T-helper 1 cell treated with Interleukin-12 subunit alpha and Interleukin-12 subunit beta and Interleukin-4 antibody, amounts not matched to agents 30 μg/mL and 1 μg/mL, for 36 hours (primary cell): ENCODE data around the gene WNT2.
"Not testable (repeated sequence)": the region's sequence is repeated elsewhere in the genome, so short reads cannot be mapped to it uniquely, and the experiment has no call there.

Source experiments
- H3K27ac Mint-ChIP-seq: one replicate; pipeline ENCODE4 v1.8.0; 2021; ENCODE audit warnings: mild to moderate bottlenecking, mixed read lengths
- H3K27me3 Mint-ChIP-seq: one replicate; pipeline ENCODE4 v1.8.0; 2021; ENCODE audit warnings: low read depth, mixed read lengths
- H3K36me3 Mint-ChIP-seq: one replicate; pipeline ENCODE4 v1.8.0; 2021; ENCODE audit warnings: low read depth, mixed read lengths
- H3K4me1 Mint-ChIP-seq: one replicate; pipeline ENCODE4 v1.8.0; 2021; ENCODE audit warnings: low read depth, mixed read lengths
- H3K4me3 Mint-ChIP-seq: one replicate; pipeline ENCODE4 v1.8.0; 2021; ENCODE audit warnings: mild to moderate bottlenecking, moderate library complexity, mixed read lengths
- H3K9me3 Mint-ChIP-seq: one replicate; pipeline ENCODE4 v1.8.0; 2021; ENCODE audit warnings: mixed read lengths

The WNT2 gene

GRCh38 chr7:117264716-117265115 lies 58.1 kb downstream of the WNT2 start:
- H3K27ac Mint-ChIP-seq = no peak overlapping the region
- H3K4me1 Mint-ChIP-seq = no peaks in the 10 kb centered on the region
- peaks cover 9% of the 10 kb centered on the region for H3K27me3 Mint-ChIP-seq
- H3K9me3 Mint-ChIP-seq = no peaks in the 10 kb centered on the region
- no peak overlapping the region for H3K4me3 Mint-ChIP-seq
- no peaks in the 10 kb centered on the region for H3K36me3 Mint-ChIP-seq

- no peaks in the 10 kb centered on the region for H3K36me3 Mint-ChIP-seq
- no peak overlapping the region for H3K4me3 Mint-ChIP-seq
- H3K27me3 Mint-ChIP-seq = peaks cover 9% of the 10 kb centered on the region
- no peak overlapping the region for H3K27ac Mint-ChIP-seq
- no peaks in the 10 kb centered on the region for H3K4me1 Mint-ChIP-seq
- H3K9me3 Mint-ChIP-seq = no peaks in the 10 kb centered on the region
These were observed 60.3 kb downstream of the WNT2 start for GRCh38 chr7:117262546-117262945.

GRCh38 chr7:117259615-117260014 lies 63.2 kb downstream of the WNT2 start:
- Mint-ChIP-seq H3K4me3 (no peak overlapping the region), H3K27me3 (peaks cover 9% of the 10 kb centered on the region), H3K4me1 (no peaks in the 10 kb centered on the region), H3K9me3 (no peaks in the 10 kb centered on the region), H3K27ac (no peak overlapping the region), H3K36me3 (no peaks in the 10 kb centered on the region)

- Mint-ChIP-seq H3K36me3 (no peaks in the 10 kb centered on the region), H3K4me3 (no peak overlapping the region), H3K27me3 (no peaks in the 10 kb centered on the region), H3K27ac (no peak overlapping the region), H3K4me1 (no peaks in the 10 kb centered on the region), H3K9me3 (no peaks in the 10 kb centered on the region)
These were observed 71.2 kb downstream of the WNT2 start for GRCh38 chr7:117251687-117252086.

DNA sequence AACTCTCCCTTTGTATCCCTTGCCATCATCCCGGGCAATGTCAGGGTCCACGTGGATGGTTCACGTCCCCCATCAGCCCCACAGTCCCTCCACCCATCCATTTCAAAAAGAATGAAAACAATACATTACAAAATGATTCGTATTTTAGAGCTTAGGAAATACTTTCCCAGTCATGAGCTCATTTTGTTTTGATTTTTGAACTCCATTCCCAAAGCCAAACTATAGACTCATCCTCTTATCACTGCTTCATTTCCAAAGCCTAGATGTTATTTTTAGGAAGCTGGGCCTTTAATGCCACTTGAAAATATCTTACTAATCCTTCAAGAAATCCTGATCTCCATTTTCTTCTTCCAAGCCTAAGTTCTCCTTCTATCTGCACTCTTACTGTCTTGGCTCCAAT lies 72.1 kb downstream of the WNT2 start:
- H3K9me3 Mint-ChIP-seq = no peaks in the 10 kb centered on the region
- H3K4me3 Mint-ChIP-seq = no peak overlapping the region
- no peak overlapping the region for H3K27ac Mint-ChIP-seq
- H3K4me1 Mint-ChIP-seq = no peaks in the 10 kb centered on the region
- no peaks in the 10 kb centered on the region for H3K27me3 Mint-ChIP-seq
- no peaks in the 10 kb centered on the region for H3K36me3 Mint-ChIP-seq

DNA sequence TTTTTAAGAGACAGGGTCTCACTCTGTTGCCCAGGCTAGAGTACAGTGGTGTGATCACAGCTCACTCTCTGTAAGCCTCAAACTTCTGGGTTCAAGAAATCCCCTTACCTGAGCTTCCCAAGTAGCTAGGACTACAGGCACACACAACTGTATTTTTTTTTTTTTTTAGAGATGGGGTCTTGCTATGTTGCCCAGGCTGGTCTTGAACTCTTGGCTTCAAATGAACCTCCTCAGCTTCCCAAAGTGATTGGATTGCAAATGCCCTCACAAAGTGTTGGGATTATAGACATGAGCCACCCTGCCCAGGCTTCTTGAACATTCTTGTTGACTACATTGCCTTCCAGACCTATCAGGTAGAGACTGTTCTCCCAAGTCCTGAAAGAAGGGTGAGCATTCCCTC lies 72.6 kb downstream of the WNT2 start:
- H3K27ac Mint-ChIP-seq = no peak overlapping the region
- no peaks in the 10 kb centered on the region for H3K27me3 Mint-ChIP-seq
- no peak overlapping the region for H3K4me3 Mint-ChIP-seq
- H3K9me3 Mint-ChIP-seq = no peaks in the 10 kb centered on the region
- H3K4me1 Mint-ChIP-seq = no peaks in the 10 kb centered on the region
- H3K36me3 Mint-ChIP-seq = no peaks in the 10 kb centered on the region

GRCh38 chr7:117249696-117250095 lies 73.2 kb downstream of the WNT2 start:
- no peaks in the 10 kb centered on the region for H3K4me1 Mint-ChIP-seq
- no peak overlapping the region for H3K4me3 Mint-ChIP-seq
- H3K27ac Mint-ChIP-seq = no peak overlapping the region
- no peaks in the 10 kb centered on the region for H3K36me3 Mint-ChIP-seq
- no peaks in the 10 kb centered on the region for H3K27me3 Mint-ChIP-seq
- H3K9me3 Mint-ChIP-seq = no peaks in the 10 kb centered on the region

- H3K27ac Mint-ChIP-seq = no peak overlapping the region
- no peaks in the 10 kb centered on the region for H3K4me1 Mint-ChIP-seq
- H3K36me3 Mint-ChIP-seq = no peaks in the 10 kb centered on the region
- no peaks in the 10 kb centered on the region for H3K9me3 Mint-ChIP-seq
- H3K4me3 Mint-ChIP-seq = no peak overlapping the region
- no peaks in the 10 kb centered on the region for H3K27me3 Mint-ChIP-seq
These were observed 74.0 kb downstream of the WNT2 start for GRCh38 chr7:117248829-117249228.

DNA sequence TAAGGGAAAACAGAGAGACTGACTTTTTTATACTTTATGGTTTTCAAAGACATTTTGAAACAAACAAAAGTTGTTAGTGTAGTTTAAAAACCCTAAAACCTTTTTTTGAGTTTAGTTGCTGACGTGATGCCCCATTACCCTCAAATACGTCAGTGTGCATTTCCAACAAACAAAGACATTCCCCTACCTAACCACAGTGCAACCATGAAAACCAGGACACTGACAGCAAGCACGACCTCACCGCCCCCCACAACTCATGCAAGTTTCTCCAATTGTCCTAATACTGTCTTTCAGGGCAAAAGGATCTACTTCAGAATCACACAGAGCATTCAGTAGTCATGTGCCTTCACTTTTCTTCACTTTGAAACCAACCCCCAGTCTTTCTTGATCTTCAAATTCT lies 75.0 kb downstream of the WNT2 start:
- no peaks in the 10 kb centered on the region for H3K27me3 Mint-ChIP-seq
- H3K4me3 Mint-ChIP-seq = no peak overlapping the region
- H3K27ac Mint-ChIP-seq = no peak overlapping the region
- no peaks in the 10 kb centered on the region for H3K4me1 Mint-ChIP-seq
- H3K36me3 Mint-ChIP-seq = no peaks in the 10 kb centered on the region
- H3K9me3 Mint-ChIP-seq = no peaks in the 10 kb centered on the region

DNA sequence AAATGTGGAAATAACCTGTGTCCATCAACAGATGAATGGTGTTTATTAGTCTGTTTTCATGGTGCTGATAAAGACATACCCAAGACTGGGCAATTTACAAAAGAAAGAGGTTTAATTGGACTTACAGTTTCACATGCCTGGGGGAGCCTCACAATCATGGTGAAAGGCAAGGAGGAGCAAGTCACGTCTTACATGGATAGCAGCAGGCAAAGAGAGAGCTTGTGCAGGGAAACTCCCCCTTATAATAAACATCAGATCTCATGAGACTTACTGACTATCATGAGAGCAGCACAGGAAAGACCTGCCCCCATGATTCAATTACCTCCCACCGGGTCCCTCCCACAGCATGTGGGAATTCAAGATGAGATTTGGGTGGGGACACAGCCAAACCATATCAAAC lies 77.2 kb downstream of the WNT2 start:
- H3K27me3 Mint-ChIP-seq, H3K9me3 Mint-ChIP-seq, H3K4me3 Mint-ChIP-seq, H3K36me3 Mint-ChIP-seq, H3K4me1 Mint-ChIP-seq, H3K27ac Mint-ChIP-seq: not testable (repeated sequence)

DNA sequence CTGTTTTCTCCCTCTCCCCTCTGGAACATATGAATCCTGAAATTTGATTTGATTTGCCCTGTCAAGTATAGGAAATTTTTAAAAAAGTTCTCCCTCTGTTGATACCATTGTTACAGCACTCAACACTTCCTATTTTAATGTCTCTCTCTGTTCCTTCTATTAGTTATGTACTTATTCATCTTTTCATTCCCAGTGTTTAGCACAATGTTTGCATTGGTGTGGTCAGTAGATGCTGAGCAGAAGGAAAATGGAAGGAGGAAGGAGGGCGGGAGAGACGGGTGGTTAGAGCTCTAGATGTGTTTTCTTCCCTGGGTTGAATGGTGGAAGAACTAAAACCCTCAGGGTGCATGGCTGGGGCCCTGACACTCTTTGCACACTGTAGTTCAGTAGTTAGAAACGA lies 79.5 kb downstream of the WNT2 start:
- Mint-ChIP-seq H3K27me3 (no peaks in the 10 kb centered on the region), H3K4me3 (no peak overlapping the region), H3K9me3 (no peaks in the 10 kb centered on the region), H3K4me1 (no peaks in the 10 kb centered on the region), H3K27ac (no peak overlapping the region), H3K36me3 (no peaks in the 10 kb centered on the region)

GRCh38 chr7:117241088-117241487 lies 81.8 kb downstream of the WNT2 start:
- Mint-ChIP-seq H3K27ac (no peak overlapping the region), H3K4me1 (no peaks in the 10 kb centered on the region), H3K4me3 (no peak overlapping the region), H3K27me3 (peaks cover 8% of the 10 kb centered on the region), H3K9me3 (no peaks in the 10 kb centered on the region), H3K36me3 (no peaks in the 10 kb centered on the region)

GRCh38 chr7:117238937-117239336 lies 83.9 kb downstream of the WNT2 start:
- Mint-ChIP-seq H3K27me3 (peaks cover 8% of the 10 kb centered on the region), H3K27ac (no peak overlapping the region), H3K36me3 (no peaks in the 10 kb centered on the region), H3K9me3 (no peaks in the 10 kb centered on the region), H3K4me3 (no peak overlapping the region), H3K4me1 (no peaks in the 10 kb centered on the region)

DNA sequence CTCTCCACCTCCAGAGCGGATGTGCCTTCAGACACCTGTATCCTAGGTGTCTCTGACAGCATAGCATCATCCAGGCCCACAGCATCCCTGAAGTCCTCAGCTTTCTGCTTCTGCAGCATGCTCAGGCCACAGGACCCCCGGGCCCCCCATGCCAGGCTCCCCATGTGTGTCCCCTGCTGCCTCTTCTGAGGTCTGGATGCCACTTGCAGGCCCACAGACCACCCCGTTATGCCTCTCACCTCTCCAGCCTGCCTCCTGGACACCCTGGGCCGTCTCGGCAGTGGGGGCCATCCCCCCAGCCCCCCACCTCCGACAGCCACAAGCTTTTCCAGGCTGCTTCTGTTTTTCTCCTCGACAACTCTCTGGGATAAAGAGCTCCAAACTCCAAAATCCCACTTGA lies 84.4 kb downstream of the WNT2 start:
- Mint-ChIP-seq H3K27me3 (peaks cover 8% of the 10 kb centered on the region), H3K27ac (no peak overlapping the region), H3K36me3 (no peaks in the 10 kb centered on the region), H3K4me3 (no peak overlapping the region), H3K4me1 (no peaks in the 10 kb centered on the region), H3K9me3 (peaks cover 3% of the 10 kb centered on the region)

DNA sequence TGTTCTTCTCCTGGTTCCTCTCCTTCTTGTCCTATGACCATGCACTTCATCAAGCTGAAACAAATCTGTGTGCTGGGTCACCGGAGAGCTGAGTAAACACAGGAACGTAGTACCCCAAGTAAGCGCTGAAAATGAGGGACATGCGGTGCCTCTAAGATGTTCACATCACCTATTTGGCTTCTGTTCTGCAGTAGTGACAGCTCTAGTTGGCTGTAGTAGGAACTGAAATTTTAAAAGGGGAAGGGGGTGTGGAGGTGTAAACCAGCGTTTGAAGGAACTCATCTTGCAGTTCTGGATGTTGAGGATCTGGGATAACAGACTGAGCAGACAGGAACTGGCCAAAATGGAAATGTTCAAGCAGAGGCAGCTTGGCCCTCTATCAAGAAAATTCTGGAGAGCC lies 85.2 kb downstream of the WNT2 start:
- peaks cover 8% of the 10 kb centered on the region for H3K27me3 Mint-ChIP-seq
- H3K9me3 Mint-ChIP-seq = peaks cover 5% of the 10 kb centered on the region
- no peaks in the 10 kb centered on the region for H3K36me3 Mint-ChIP-seq
- H3K4me1 Mint-ChIP-seq = no peaks in the 10 kb centered on the region
- no peak overlapping the region for H3K27ac Mint-ChIP-seq
- H3K4me3 Mint-ChIP-seq = no peak overlapping the region

- peaks cover 2% of the 10 kb centered on the region for H3K36me3 Mint-ChIP-seq
- H3K4me3 Mint-ChIP-seq = no peak overlapping the region
- H3K4me1 Mint-ChIP-seq = no peaks in the 10 kb centered on the region
- no peaks in the 10 kb centered on the region for H3K27me3 Mint-ChIP-seq
- no peak overlapping the region for H3K27ac Mint-ChIP-seq
- peaks cover 11% of the 10 kb centered on the region for H3K9me3 Mint-ChIP-seq
These were observed 91.9 kb downstream of the WNT2 start for GRCh38 chr7:117231047-117231359.
